Measurements from ENCODE around the gene FAM3A.

FAM3A gene

GRCh38 chrX:154534526-154535322 is 18.7 kb upstream of the FAM3A start:
- DNase-seq, result peak; percentile 72

GRCh38 chrX:154532690-154533089 is 16.7 kb upstream of the FAM3A start:
- DNase-seq, result no peak

- DNase-seq, result no peak
Measured at GRCh38 chrX:154531626-154532025, 15.6 kb upstream of the FAM3A start.

GRCh38 chrX:154530286-154530685 is 14.3 kb upstream of the FAM3A start:
- no peak for DNase-seq

GRCh38 chrX:154529206-154529612 is 13.2 kb upstream of the FAM3A start:
- no peak for DNase-seq

GRCh38 chrX:154526901-154527675 is 11.1 kb upstream of the FAM3A start:
- DNase-seq, result peak; percentile 43

- DNase-seq, result no peak
Measured at GRCh38 chrX:154525606-154526490, 9.8 kb upstream of the FAM3A start.

GRCh38 chrX:154519389-154519788 is 3.4 kb upstream of the FAM3A start:
- no peak for DNase-seq

- no peak for DNase-seq
Measured at GRCh38 chrX:154517101-154517781, 1.2 kb upstream of the FAM3A start.

- no peak for DNase-seq
Measured at GRCh38 chrX:154516656-154517100, 646 bp upstream of the FAM3A start.

- DNase-seq, result no peak
Measured at GRCh38 chrX:154515090-154515965, 704 bp downstream of the FAM3A start.

- no peak for DNase-seq
Measured at GRCh38 chrX:154513716-154514115, 2.3 kb downstream of the FAM3A start.

- no peak for DNase-seq
Measured at GRCh38 chrX:154512879-154513553, 3.0 kb downstream of the FAM3A start.

GRCh38 chrX:154511761-154512160 is 4.3 kb downstream of the FAM3A start:
- DNase-seq, result no peak

- no peak for DNase-seq
Measured at GRCh38 chrX:154509455-154509854, 6.6 kb downstream of the FAM3A start.

- no peak for DNase-seq
Measured at GRCh38 chrX:154508384-154508745, 7.7 kb downstream of the FAM3A start.

- no peak for DNase-seq
Measured at GRCh38 chrX:154507673-154508383, 8.2 kb downstream of the FAM3A start.

GRCh38 chrX:154506483-154507332 is 9.3 kb downstream of the FAM3A start:
- DNase-seq, result no peak

- no peak for DNase-seq
Measured at GRCh38 chrX:154505734-154506133, 10.3 kb downstream of the FAM3A start.
